Fibroblast of peridontal ligament (primary cell): ENCODE results near the gene MAP2K5.
"Not testable (repeated sequence)": the region's sequence is repeated elsewhere in the genome, so short reads cannot be mapped to it uniquely, and the experiment has no call there.

ENCODE experiments used
- DNase-seq: peaks from one replicate; pipeline ENCODE4 v3.0.0-alpha.2; 2010; ENCODE audit errors: extremely low read depth

The MAP2K5 gene

DNA sequence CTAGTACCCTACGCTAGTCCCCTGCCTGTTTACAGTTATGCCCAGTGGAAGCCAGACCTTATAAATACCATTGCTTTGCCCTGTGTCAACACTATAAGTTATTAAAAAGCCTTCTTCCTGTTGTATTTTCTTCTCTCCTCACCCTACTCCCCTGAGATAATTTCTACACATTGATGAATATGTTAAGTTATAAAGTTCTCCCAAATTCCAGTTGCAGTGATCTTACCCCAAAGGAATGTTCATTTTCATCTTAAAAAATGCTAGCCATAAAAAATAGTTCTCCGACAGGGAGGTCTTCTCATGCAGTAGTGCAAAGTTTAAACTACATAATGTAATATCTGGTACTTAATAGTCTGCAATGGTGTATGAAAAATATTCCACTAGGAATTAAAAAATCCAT, 58.6 kb downstream of the MAP2K5 start:
- DNase-seq, result peak; percentile 4

DNA sequence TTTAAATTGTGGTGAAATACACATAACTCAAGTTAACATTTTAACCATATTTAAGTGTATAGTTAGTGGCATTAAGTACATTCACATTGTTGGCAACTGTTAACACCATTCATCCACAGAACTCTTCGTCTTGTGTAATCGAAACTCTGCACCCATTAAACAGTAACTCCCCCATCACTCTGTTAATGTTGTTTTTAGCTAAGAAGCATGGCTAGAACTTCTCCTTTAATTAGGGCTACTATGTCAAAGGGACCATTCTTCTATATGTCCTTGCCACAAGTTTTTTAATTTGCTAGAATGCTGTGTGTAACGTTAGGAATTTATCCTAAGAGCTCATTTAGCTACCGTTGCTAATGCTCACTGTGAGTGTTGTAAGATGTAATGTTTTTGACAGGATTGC, 60.6 kb downstream of the MAP2K5 start:
- no peak for DNase-seq

DNA sequence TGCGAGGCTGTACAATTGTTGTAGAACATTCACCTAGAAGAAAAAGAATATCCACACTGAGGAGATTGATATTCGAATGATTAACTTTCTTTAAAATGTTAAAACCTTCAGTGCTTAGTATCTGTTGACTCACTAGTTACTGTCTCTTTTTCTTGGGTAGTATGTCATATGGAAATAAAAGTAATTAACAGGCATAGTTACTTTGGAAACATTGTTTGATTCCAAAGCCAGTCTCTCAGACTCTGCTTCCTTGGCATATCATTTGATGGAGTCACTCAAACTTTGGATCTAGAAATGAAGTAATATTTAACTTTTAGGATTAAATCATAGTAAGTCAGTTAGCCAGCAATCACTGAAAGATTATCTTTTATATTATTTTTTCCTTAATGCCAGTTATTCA, 63.4 kb downstream of the MAP2K5 start:
- DNase-seq, result no peak

DNA sequence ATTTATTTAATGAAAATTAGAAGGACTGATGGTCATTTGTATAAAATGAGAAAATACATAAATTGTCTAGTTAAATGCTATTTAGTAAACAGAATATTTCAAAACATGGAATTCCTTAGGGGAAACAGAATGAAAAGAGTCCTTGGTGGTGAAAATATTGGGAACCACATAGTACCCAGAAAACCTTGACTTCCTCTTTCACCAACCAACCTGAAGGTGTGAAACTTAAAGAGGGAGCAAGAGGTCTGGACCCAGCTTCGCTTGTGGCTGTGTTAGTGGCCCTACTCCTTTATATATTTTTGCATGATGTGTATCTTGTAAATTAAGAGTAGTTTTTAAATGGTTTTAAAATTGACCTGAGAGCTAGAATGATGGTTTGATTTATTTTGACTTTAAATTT, 64.2 kb downstream of the MAP2K5 start:
- no peak for DNase-seq

DNA sequence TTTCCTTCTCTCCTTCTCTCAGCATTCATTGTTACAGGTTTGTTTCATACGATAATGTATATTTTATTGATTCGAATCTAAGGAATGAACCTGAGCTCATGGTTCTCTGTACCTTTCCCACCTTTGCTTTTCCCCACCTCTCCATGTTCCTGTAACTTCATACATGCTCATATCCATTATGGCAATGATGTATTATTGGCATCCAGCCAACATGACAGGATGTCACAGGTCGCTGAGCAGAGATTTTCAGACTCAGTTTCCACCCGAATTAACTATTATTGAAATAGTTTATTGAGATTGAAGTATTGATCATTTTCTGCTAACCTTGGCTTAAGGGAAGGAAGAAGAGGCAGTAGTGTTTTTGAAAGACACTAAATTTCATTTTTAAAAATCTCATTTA, 64.8 kb downstream of the MAP2K5 start:
- DNase-seq, result no peak

DNA sequence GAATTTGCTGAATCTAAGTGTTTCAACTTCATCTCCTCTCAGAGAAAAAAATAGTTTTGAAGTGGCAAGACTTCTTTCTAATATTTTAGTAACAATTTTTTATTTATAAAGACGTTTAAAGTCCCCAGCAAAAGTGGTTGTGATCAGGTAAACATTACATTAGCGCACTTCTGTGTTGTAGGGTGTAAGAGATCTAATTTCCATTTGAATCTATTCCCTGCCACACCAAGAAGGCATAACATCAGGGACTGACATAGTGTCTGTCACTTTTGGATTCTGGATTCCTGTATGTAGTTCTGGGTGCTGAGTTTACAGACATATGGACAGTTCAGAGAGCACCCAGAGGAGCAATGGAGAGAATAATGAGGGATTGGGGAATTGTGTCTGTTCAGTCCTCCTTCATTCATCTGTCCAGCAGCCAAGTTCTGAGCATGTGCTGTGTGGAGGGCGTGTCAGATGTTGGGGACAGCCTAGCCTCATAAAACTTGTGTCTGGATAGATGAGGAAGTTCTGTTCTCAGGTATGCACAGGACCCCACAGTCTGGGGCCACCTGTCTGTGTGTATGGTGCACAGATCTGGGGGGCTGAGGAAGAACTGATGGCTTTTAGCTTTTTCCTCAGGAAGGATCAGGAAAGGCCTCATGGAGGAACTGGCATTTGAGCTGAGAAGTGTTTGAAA, 65.6 kb downstream of the MAP2K5 start:
- DNase-seq, result no peak

GRCh38 chr15:67608638-67608959, 66.1 kb downstream of the MAP2K5 start:
- DNase-seq, result no peak

DNA sequence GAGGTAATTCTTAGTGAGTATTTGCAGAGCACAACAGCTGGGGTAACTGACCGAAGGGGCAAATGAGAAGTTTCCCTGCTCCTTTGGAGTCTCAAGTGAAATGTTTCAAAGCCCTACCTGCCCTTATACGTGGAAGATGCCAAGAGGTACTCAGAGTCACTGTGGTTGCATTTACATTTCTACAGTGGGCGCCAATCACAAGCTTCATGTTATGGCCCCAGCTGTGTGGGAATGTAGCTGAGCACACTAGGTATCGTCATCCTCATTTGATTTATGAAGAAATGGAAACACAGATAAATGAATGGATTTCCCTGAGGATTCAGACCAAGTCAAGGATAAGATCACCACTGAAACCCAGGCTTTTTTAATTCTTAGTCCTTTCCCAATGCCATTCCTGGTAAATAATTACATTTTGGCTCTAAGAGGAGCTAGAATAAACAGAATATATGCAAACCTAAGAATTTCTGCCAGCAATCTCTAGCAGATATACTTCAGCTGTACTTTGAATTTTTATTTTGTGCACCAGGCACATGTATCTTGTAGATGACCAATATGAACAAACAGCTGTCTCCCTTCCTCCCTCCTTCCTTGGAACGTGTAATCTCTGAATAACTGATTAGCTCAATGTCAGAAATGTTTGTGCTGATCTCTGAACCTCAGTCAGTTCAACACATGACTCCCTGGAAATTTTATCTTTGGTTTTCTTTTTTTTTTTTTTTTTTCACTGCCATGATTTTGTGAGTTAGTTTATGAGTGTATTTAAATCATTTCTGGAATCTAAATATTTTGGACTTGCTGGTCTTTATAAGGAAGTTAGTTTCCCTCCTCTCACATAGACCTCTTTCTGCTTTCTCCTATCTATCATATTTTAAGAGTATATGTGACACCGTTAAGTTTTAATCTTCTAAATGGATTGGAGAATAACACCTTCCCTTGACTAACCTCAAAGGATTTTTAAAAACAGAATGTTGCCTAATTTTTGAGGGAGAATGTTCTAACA, 69.2 kb downstream of the MAP2K5 start:
- DNase-seq, result peak; percentile 28

DNA sequence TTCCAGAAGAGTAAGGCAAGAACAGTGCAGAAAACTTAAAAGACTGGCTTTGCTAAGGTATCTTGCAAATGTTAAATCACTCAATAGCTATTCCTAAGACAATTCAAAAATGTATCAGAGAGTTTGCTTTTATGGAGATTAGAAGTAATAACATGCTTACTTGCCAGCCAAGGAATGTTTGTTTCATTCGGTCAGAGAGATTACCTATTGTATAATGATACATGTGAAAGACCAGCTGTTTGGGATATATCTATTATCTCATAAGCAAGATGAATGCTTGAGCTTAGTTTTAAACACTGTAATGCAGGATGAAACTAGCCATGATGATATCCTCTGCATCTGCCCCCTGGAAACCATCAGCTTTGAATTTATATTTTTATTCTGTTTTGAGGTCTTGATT, 70.7 kb downstream of the MAP2K5 start:
- no peak for DNase-seq

DNA sequence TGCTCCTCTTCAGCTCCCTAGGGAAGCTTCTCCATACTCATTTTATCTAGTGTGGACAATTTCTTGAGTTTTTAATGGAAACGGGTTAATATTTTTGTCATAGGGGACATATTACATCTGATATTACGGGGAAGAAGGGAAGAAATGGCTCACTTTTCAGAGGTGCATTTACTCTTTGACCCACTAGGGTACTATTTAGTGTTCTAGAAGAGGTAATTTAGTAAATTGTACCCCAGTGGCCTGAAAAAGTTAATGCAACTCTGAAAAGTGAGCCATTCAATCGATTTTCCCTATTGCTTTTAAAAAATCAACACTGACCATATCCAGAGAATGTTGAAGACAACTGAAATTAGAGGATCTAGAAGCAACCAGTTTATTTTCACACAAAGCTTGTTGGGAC, 71.2 kb downstream of the MAP2K5 start:
- no peak for DNase-seq

DNA sequence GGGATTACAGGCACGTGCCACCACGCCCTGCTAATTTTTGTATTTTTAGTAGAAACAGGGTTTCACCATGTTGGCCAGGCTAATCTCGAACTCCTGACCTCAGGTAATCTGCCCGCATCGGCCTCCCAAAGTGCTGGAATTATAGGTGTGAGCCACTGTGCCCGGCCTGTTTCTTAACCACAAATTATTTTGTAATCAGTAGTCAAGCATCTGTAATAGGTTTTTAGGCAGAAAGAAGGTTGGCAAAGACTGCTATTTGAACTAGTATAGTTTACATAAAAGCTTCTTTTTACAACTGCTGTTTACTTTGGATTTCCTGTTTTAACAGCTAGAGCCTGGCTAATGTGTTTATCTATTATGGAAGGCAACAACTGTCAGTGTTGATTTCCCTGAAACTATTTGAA, 72.6 kb downstream of the MAP2K5 start:
- not testable (repeated sequence) for DNase-seq

- DNase-seq, result no peak
Observed at GRCh38 chr15:67618297-67618696, 75.8 kb downstream of the MAP2K5 start.

- DNase-seq, result no peak
Observed at GRCh38 chr15:67622110-67622509, 79.6 kb downstream of the MAP2K5 start.

DNA sequence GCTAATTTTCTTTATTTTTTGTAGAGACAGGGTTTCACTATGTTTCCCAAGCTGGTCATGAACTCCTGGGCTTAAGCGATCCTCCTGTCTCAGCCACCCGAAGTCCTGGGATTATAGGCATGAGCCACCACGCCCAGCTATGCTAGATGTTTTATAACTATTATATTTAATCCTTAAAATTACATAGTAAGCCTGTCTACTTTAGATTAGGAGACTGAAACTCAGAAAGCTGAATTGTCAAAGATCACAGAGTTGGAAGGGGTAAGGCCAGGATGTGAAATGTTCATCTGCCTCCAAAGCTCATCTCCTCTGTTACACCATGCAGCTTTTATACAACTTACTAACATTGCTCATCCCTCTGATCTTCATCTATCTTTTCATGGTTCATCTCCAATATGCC, 89.8 kb downstream of the MAP2K5 start:
- no peak for DNase-seq

- not testable (repeated sequence) for DNase-seq
Observed at GRCh38 chr15:67635950-67636349, 93.4 kb downstream of the MAP2K5 start.

DNA sequence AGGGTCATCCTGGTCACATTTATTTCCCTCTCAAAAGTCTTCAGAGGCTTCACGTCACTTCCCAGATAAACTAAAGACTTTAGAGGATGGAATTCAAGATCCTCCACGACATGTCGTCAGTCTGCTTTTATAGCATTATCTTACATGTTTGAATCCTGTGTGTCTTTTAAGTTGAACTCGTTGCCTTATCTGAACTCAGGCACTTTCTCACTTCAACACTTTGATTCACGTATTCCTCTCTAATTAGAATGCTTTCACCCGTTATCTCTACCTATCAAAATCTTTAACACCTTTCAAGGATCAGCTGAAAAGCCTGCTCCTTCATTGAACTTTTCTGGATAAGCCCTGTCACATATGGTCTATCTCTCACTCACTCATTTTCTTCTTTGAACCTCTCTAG, 97.1 kb downstream of the MAP2K5 start:
- no peak for DNase-seq

DNA sequence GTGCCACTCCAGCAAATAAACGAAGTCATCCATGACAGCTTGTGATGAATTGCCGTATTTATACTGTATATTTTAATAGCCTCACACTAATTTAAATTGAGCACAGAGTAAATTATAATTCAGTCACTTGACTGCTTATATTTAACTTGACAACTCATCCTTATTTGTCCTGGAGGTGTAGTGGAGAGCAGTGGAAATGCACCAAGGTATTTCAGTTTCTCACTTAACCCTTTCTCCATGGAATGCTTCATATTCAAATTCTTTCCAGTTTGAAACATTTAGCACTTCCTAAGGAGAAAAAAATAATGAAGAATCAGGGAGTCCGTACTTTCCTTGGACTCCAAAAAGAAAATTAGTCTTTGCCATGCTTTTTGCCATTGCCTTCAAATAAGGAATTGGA, 99.0 kb downstream of the MAP2K5 start:
- DNase-seq, result no peak

DNA sequence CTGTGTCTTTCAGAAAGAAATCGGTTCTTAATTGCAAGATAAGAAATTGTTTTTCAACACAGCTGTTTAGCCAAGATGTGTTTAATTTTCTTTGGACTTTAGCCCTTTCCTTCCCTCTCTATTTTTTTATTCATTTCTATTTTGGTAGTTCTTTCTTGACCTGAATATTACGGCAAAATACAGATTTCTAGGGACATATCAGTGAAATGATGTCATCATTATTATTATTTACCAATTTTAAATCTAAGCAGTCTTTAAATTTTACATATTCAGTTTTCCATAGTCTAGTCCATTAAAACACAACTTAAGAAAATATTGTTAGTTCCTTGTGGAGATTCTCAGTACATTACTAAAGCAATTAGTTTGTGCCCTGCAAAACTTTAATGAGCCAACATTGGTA, 104.3 kb downstream of the MAP2K5 start:
- no peak for DNase-seq

DNA sequence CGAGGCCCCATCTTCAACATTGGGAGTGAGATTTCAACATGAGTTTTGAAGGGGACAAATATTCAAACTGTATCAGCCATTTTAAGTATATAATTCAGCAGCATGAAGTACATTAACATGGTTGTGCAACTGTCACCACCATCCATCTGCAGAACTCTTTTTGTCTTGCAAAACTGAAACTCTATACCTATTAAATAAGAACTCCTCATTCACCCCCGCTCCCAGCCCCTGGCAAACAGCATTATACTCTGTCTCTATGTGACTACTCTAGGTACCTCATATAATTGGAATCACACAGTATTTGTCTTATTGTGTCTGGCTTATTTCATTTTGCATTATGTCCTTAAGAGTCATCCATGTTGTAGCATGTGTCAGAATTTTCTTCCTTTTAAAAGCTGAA, 110.1 kb downstream of the MAP2K5 start:
- DNase-seq, result no peak

DNA sequence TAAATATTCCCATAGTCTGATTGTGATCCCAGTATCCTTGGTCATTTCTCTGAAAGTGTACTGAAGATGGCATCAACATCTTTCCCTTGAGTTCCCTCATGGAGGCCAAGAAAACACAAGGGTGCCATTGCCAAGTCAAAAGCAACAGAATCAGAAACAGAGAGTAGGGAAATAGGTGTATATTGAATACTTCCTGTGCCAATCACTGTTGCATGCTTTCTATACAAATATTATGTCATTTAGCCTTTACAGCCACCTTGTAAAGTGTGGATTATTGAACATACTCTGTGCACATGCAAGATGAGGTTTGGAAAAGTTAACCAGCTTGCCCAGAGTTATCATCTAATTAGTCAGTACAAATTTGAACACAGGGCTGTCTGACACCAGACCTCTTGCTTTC, 117.9 kb downstream of the MAP2K5 start:
- DNase-seq, result no peak

DNA sequence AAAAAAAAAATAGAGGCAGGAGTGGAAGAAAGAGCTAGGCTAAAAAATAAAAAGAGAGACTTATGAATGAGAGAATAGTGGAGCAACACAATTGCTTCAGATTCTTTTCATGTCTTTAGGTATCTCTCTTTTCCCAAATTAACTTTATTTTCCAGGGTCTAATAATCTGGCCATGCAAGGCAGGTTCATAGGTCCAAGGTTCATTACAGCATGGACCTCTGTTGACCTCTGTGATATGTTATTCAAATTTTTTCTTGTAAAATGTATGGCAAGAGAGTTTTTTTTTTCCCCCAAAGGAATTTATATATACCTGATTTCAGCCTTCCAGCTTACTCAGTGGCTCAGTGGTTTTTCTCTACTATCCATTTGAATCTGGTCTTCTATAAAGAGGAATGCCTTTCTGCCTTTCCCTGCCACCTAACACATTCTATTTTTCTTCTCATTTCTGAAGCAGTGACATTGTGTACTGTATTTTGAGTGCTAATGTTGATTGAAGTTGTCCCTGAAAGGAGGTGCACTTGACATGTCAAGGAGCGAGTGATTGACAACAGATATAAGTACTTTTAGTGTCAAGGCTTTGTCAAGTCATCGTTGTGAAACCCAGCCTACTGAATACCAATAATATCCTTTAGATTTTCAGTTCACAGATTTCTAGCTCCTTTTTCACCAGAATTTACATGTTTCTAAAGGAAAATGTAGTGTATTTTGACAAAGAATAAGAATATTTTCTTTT, 118.5 kb downstream of the MAP2K5 start:
- no peak for DNase-seq

DNA sequence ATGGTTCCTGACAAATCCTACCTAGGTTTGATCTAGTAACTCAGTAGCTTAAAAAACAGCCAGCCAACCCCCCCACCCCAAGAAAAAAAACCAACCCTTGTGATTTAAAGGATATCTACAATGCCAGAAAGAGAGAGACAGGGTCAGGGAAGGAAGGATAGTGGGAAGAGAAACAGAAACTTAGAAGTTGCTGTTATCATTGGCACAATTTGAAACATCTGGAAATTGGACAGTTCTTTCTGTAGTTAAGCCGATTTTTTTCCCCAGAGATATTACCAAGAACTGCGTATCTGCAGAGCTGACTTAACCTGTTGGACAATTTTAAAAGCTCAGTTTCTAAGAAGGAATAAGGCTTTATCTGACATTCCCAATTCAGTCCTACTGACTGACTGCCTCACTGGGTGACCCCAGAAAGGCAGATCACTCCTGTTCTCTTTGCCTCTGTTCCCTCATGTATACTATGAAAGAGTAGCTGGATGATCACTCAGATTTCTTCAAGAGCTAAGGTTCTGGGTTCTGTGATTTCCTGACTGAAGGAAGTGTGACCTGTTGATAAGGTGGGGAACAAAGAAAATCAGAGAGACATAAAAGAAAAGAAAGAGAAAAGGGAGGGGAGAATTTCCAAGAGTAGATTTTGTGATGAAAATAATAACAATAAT, 128.3 kb downstream of the MAP2K5 start:
- DNase-seq, result peak; percentile 45
